ENCODE measurements around the gene WNT2B.

DNA sequence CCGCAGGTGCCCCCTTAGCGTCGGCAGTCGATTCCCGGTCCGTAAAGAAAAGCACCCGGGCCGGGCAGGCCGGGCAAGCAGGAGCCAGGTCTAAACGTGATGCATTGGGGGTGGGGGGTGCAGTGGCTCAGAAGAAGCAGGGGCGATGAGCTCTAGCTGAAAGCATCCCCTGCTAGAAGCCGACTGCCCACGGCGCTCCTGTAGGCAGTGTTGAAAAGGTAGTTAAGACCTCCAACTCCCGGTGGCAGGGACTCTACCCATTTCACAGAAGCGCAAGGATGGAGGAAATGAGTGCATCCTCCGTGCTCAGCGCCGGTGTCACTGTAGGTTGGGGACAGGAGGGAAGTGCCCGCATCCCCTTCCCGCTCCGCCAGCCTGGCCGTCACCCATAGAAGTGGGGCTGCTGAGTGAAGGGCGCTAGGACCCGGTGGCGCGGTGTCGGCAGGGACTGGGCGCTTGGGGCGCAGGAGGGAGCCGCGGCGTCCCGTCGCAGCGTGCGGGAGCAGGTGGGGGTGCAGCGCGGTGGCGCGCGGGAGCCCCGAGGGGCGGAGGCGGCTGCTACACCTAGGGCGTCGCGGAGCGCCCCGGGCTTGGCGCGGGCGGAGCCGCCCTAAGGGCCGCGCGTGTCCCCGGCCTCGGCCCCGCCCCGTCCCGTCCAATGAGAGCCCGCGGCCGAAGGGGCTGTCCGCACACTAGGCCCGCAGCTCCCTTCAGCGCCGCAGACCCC lies at the start of gene WNT2B:
- TF ChIP-seq, protein P1, sequence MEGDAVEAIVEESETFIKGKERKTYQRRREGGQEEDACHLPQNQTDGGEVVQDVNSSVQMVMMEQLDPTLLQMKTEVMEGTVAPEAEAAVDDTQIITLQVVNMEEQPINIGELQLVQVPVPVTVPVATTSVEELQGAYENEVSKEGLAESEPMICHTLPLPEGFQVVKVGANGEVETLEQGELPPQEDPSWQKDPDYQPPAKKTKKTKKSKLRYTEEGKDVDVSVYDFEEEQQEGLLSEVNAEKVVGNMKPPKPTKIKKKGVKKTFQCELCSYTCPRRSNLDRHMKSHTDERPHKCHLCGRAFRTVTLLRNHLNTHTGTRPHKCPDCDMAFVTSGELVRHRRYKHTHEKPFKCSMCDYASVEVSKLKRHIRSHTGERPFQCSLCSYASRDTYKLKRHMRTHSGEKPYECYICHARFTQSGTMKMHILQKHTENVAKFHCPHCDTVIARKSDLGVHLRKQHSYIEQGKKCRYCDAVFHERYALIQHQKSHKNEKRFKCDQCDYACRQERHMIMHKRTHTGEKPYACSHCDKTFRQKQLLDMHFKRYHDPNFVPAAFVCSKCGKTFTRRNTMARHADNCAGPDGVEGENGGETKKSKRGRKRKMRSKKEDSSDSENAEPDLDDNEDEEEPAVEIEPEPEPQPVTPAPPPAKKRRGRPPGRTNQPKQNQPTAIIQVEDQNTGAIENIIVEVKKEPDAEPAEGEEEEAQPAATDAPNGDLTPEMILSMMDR (IDR thresholded peaks at IDR 0.05) = no peak
- TF ChIP-seq POLR2AphosphoS5 (IDR thresholded peaks at IDR 0.05; ENCODE audit: low read depth, low read length) (no peak), SIN3A (IDR thresholded peaks at IDR 0.05; ENCODE audit: borderline replicate concordance, insufficient read depth, low read depth, low read length) (no peak), REST (IDR thresholded peaks at IDR 0.05; ENCODE audit: insufficient read depth in 1 of 2, low read depth in 2 of 2, low read length in 1 of 2) (no peak)

Measured in Panc1 (cell line).